ENCODE measurements around the gene METTL3. TPM values are rescaled to one million over a fixed set of nuclear protein-coding genes. Genes with fewer than 3 reads are reported as not detected.

The METTL3 gene
- total and polyA plus RNA-seq, 2 of the 4 experiments (the other 2 are of a cell fraction) = 90.6 to 109 TPM

- TF ChIP-seq RAD21 (IDR thresholded peaks at IDR 0.05; ENCODE audit: low read length) (peak; percentile 38), FOS (IDR thresholded peaks at IDR 0.05; ENCODE audit: low read depth, low read length) (no peak), CHD1 (IDR thresholded peaks at IDR 0.05; ENCODE audit: low read depth, low read length) (no peak)
Observed at GRCh38 chr14:21455912-21456667, 55.0 kb downstream of the METTL3 start, which contains the start of gene CHD8 (continued).

GRCh38 chr14:21455592-21455911 lies 55.6 kb downstream of the METTL3 start:
- H3K14ac ChIP-seq (replicated peaks; ENCODE audit: low read depth, low read length) = peak overlapping the region; percentile 84; the same call in 1 of the 2 replicates
- dilution Hi-C loops (cut with HindIII; ENCODE audit: low sequenced_read_pairs, unreplicated experiment) = no loop called here
- peak overlapping the region; percentile 99 for H2AFZ ChIP-seq (replicated peaks; ENCODE audit: low read length, poor library complexity)
- no peak overlapping the region for H2BK15ac ChIP-seq (ENCODE audit: low read depth, low read length)
- H3K4me3 ChIP-seq (ENCODE audit: insufficient read depth, low read depth, low read length) = peak overlapping the region; percentile 81
- H4K91ac ChIP-seq (ENCODE audit: insufficient read depth, low read depth, low read length) = 0 out of 2 replicates have a peak overlapping the region, but pooled peaks have one; percentile 20
- no peak overlapping the region for H2BK20ac ChIP-seq (ENCODE audit: low read depth, low read length)
- ChIA-PET CTCF (interaction anchor here (0.6 to 1.8 kb wide), 5 partner anchors 12 to 337 kb away, joined by 3 to 8 read pairs (median 3); no protein-coding TSS in a partner anchor), POLR2A (ENCODE audit: unreplicated experiment) (interaction anchor here (0.9 to 1.0 kb wide), 2 partner anchors 12 to 19 kb away, joined by 3 read pairs; no protein-coding TSS in a partner anchor)
- no peaks in the 10 kb centered on the region for H3K36me3 ChIP-seq (ENCODE audit: control insufficient read depth, insufficient read depth, low read length)
- 0 out of 2 replicates have a peak overlapping the region, but pooled peaks have one; percentile 6 for H2AK5ac ChIP-seq (ENCODE audit: low read depth, low read length)
- H2BK5ac ChIP-seq (ENCODE audit: low read depth, low read length, poor library complexity, severe bottlenecking) = peak overlapping the region; percentile 31
- no peaks in the 10 kb centered on the region; the same call in none of the 2 replicates for H4K20me1 ChIP-seq (ENCODE audit: insufficient read depth, low read length)
- no peaks in the 10 kb centered on the region; the same call in 1 of the 2 replicates for H3K9me1 ChIP-seq (ENCODE audit: insufficient read depth, low read length)
- peak overlapping the region; percentile 65 for H3K56ac ChIP-seq (ENCODE audit: extremely low read depth, insufficient read depth, low read length)
- no TSS peak for BruUV-seq (replicated peaks)
- H3K27me3 ChIP-seq (ENCODE audit: control insufficient read depth, insufficient read depth, low read length) = no peaks in the 10 kb centered on the region
- no peak overlapping the region for H3K18ac ChIP-seq (ENCODE audit: low read depth, low read length)
- H4K8ac ChIP-seq (ENCODE audit: low read depth in 2 of 2, low read length in 2 of 2) = peak overlapping the region; percentile 8 to 92; a peak in 3 of 4 replicates
- peak overlapping the region; percentile 47 for H3K23ac ChIP-seq (ENCODE audit: low read depth, low read length)
- in situ Hi-C loops (cut with MboI; ENCODE audit: low sequenced_read_pairs) = no loop called here
- no peak overlapping the region for H2BK120ac ChIP-seq (ENCODE audit: low read depth, low read length)
- no CpG with 5 or more reads among the region's 17 CpGs for WGBS, 2 experiments (ENCODE audit: extremely low coverage in 2 of 2, insufficient read length in 1 of 2)
- H4K5ac ChIP-seq (ENCODE audit: low read depth, low read length) = peak overlapping the region; percentile 50
- H3K9ac ChIP-seq (ENCODE audit: low read depth, low read length) = peak overlapping the region; percentile 81
- ATAC-seq (ENCODE audit: low read depth) (peak; percentile 33), DNase-seq (no peak)
- H3K4ac ChIP-seq (ENCODE audit: low read depth, low read length) = peak overlapping the region; percentile 75
- peaks cover 6 to 26% of the 10 kb centered on the region in 2 experiments; a peak in 3 of 4 replicates for H3K79me1 ChIP-seq (ENCODE audit: low read depth in 1 of 2, low read length in 2 of 2)
- no peaks in the 10 kb centered on the region; the same call in 1 of the 2 replicates for H3K4me1 ChIP-seq (ENCODE audit: control insufficient read depth, insufficient read depth, low read length)
- peak overlapping the region; percentile 69; the same call in 1 of the 2 replicates for H3K4me2 ChIP-seq (ENCODE audit: low read depth, low read length)
- H3K27ac ChIP-seq (ENCODE audit: insufficient read depth, low read length) = peak overlapping the region; percentile 60
- no peaks in the 10 kb centered on the region for H3K9me3 ChIP-seq (ENCODE audit: control insufficient read depth, insufficient read depth, low read length)
- peak overlapping the region; percentile 91 for H2AK9ac ChIP-seq (replicated peaks; ENCODE audit: low read depth, low read length, poor library complexity)
- intact Hi-C loops (cut with micrococcal nuclease) = loop anchor here (5.0 kb wide), 1 partner anchor 257 kb away; no protein-coding TSS in a partner anchor
- TF ChIP-seq, protein P1, sequence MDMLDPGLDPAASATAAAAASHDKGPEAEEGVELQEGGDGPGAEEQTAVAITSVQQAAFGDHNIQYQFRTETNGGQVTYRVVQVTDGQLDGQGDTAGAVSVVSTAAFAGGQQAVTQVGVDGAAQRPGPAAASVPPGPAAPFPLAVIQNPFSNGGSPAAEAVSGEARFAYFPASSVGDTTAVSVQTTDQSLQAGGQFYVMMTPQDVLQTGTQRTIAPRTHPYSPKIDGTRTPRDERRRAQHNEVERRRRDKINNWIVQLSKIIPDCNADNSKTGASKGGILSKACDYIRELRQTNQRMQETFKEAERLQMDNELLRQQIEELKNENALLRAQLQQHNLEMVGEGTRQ (IDR thresholded peaks at IDR 0.05; ENCODE audit: low read depth, low read length) = no peak
- TF ChIP-seq RFX5 (IDR thresholded peaks at IDR 0.05; ENCODE audit: low read depth, low read length) (no peak), RAD21 (IDR thresholded peaks at IDR 0.05; ENCODE audit: low read length) (no peak), MAZ (IDR thresholded peaks at IDR 0.05; ENCODE audit: borderline replicate concordance, low read depth, low read length) (no peak), SMC3 (IDR thresholded peaks at IDR 0.05; ENCODE audit: low read depth, low read length) (no peak), FOS (IDR thresholded peaks at IDR 0.05; ENCODE audit: low read depth, low read length) (no peak), CEBPB (IDR thresholded peaks at IDR 0.05; ENCODE audit: low read depth, low read length) (no peak), RCOR1 (IDR thresholded peaks at IDR 0.05; ENCODE audit: insufficient replicate concordance, low read length) (no peak), BHLHE40 (IDR thresholded peaks at IDR 0.05; ENCODE audit: low read depth, low read length) (no peak), CHD1 (IDR thresholded peaks at IDR 0.05; ENCODE audit: low read depth, low read length) (no peak), MAFK (IDR thresholded peaks at IDR 0.05; ENCODE audit: low read depth, low read length) (no peak), MXI1 (IDR thresholded peaks at IDR 0.05; ENCODE audit: borderline replicate concordance, low read depth, low read length) (no peak)
- TF ChIP-seq, protein P2, sequence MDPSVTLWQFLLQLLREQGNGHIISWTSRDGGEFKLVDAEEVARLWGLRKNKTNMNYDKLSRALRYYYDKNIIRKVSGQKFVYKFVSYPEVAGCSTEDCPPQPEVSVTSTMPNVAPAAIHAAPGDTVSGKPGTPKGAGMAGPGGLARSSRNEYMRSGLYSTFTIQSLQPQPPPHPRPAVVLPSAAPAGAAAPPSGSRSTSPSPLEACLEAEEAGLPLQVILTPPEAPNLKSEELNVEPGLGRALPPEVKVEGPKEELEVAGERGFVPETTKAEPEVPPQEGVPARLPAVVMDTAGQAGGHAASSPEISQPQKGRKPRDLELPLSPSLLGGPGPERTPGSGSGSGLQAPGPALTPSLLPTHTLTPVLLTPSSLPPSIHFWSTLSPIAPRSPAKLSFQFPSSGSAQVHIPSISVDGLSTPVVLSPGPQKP (IDR thresholded peaks at IDR 0.05; ENCODE audit: borderline replicate concordance, low read depth, low read length) = no peak
